Natural killer cell (primary cell): ENCODE results near the gene ODAD3. TPM values are rescaled to one million over a fixed set of nuclear protein-coding genes. Genes with fewer than 3 reads are reported as not detected.

Source experiments
- ATAC-seq, 3 donors: fragments of 150-1000 bp in 2 of 3; fragments of 200-7000 bp in 1 of 3; cut with Tn5 transposase; 1 replicate in 1 of 3; 2 replicates in 2 of 3; pipeline ENCODE4 v1.10.0; 2021; ENCODE audit warnings: mild to moderate bottlenecking in 2 of 3, moderate library complexity in 2 of 3
- DNase-seq, 2 donors: peaks; one replicate each; pipeline versions ENCODE4 v3.0.0 to v3.0.0-alpha.2; 2013 to 2021; ENCODE audit warnings: mixed read lengths in 1 of 2
- H3K27ac ChIP-seq: one replicate; pipeline ENCODE4 v1.5.1; 2013; ENCODE audit warnings: mild to moderate bottlenecking, low read length
- H3K27me3 ChIP-seq: one replicate; pipeline ENCODE4 v1.6.1; 2013; ENCODE audit warnings: low read length; ENCODE audit not compliant: control insufficient read depth, insufficient read depth
- H3K36me3 ChIP-seq: one replicate; pipeline ENCODE4 v1.6.1; 2013; ENCODE audit warnings: low read length; ENCODE audit not compliant: control insufficient read depth, insufficient read depth
- H3K4me1 ChIP-seq: one replicate; pipeline ENCODE4 v1.6.1; 2013; ENCODE audit warnings: low read length; ENCODE audit not compliant: control insufficient read depth, insufficient read depth
- H3K4me3 ChIP-seq: one replicate; pipeline ENCODE4 v1.5.1; 2013; ENCODE audit warnings: low read length
- H3K9me3 ChIP-seq: one replicate; pipeline ENCODE4 v1.6.1; 2013; ENCODE audit warnings: low read length; ENCODE audit not compliant: control insufficient read depth, insufficient read depth
- H3K27ac Mint-ChIP-seq, 2 donors: one replicate each; pipeline ENCODE4 v1.8.0; 2022; ENCODE audit warnings: mild to moderate bottlenecking in 2 of 2, mixed read lengths in 2 of 2, moderate library complexity in 1 of 2
- H3K27me3 Mint-ChIP-seq, 2 donors: one replicate each; pipeline ENCODE4 v1.8.0; 2022; ENCODE audit warnings: low read depth in 2 of 2, mixed read lengths in 2 of 2
- H3K36me3 Mint-ChIP-seq: one replicate; pipeline ENCODE4 v1.8.0; 2022; ENCODE audit warnings: mixed read lengths
- H3K4me1 Mint-ChIP-seq, 2 donors: one replicate each; pipeline ENCODE4 v1.8.0; 2022; ENCODE audit warnings: mixed read lengths in 2 of 2
- H3K4me3 Mint-ChIP-seq: one replicate; pipeline ENCODE4 v1.8.0; 2022; ENCODE audit warnings: mild to moderate bottlenecking, moderate library complexity, mixed read lengths
- H3K9me3 Mint-ChIP-seq, 2 donors: one replicate each; pipeline ENCODE4 v1.8.0; 2022; ENCODE audit warnings: mixed read lengths in 2 of 2
- CTCF ChIP-seq: fragments of 200-600 bp; IDR thresholded peaks from one replicate; pipeline ENCODE4 v1.8.0; 2022; ENCODE audit warnings: antibody characterized with exemption
- WGBS: methylation state at CpG from one replicate; pipeline ENCODE4 v1.1.7; 2013; ENCODE audit warnings: missing lambda C conversion rate; ENCODE audit not compliant: insufficient coverage; 5-methylcytosine and 5-hydroxymethylcytosine counted together
- intact Hi-C: fragments of 100-400 bp; cut with micrococcal nuclease; formaldehyde crosslinking; loops from one replicate; pipeline ENCODE4 v1.14.2; 2022
- total RNA-seq, 4 donors: library from RNA; stranded (reverse); fragments of 120-200 nt in 1 of 4; gene quantifications; one replicate each; pipeline versions ENCODE4 v1.2.3 to v1.2.4, GENCODE V29; 2013 to 2022

ODAD3 gene
- total RNA-seq, 3 donors from 2014 or later (not counting 1 experiment from before 2014, with no cell fraction given) = not detected

GRCh38 chr19:11448410-11448809 lies 13.5 kb upstream of the ODAD3 start:
- Mint-ChIP-seq H3K27ac (no peak overlapping the region), H3K9me3 (no peaks in the 10 kb centered on the region), H3K36me3 (no peaks in the 10 kb centered on the region), H3K4me1 (peaks cover 0 to 5% of the 10 kb centered on the region in 2 donors), H3K27me3 (no peaks in the 10 kb centered on the region), H3K4me3 (no peak overlapping the region)
- Histone ChIP-seq H3K4me3 (no peak overlapping the region), H3K27ac (no peak overlapping the region), H3K9me3 (no peaks in the 10 kb centered on the region), H3K27me3 (no peaks in the 10 kb centered on the region), H3K4me1 (no peaks in the 10 kb centered on the region), H3K36me3 (peaks cover 47% of the 10 kb centered on the region)
- ATAC-seq = no peak
- intact Hi-C loops = loop anchor here (5.0 kb wide), 1 partner anchor 156 kb away; no protein-coding TSS in a partner anchor
- no peak for TF ChIP-seq CTCF
- WGBS = 93% methylated on average over 13 of the region's 13 CpGs
- no peak for DNase-seq

- no peaks in the 10 kb centered on the region for H3K9me3 Mint-ChIP-seq
- intact Hi-C loops = loop anchor here (5.0 kb wide), 1 partner anchor 155 kb away; no protein-coding TSS in a partner anchor
Observed at GRCh38 chr19:11447347-11448262, 12.7 kb upstream of the ODAD3 start.

GRCh38 chr19:11446652-11447301 lies 11.9 kb upstream of the ODAD3 start:
- Mint-ChIP-seq H3K27me3 (no peaks in the 10 kb centered on the region), H3K4me3 (no peak overlapping the region), H3K4me1 (peaks cover 0 to 11% of the 10 kb centered on the region in 2 donors), H3K9me3 (no peaks in the 10 kb centered on the region), H3K27ac (peak overlapping the region in 1 of 2 donors; percentile 60), H3K36me3 (no peaks in the 10 kb centered on the region)
- ATAC-seq (peak; percentile 65 to 81 (median 78)), DNase-seq (peak; percentile 42 to 64)
- peak; percentile 57 for TF ChIP-seq CTCF
- Histone ChIP-seq H3K4me1 (no peaks in the 10 kb centered on the region), H3K27ac (no peak overlapping the region), H3K4me3 (no peak overlapping the region), H3K27me3 (no peaks in the 10 kb centered on the region), H3K36me3 (peaks cover 56% of the 10 kb centered on the region), H3K9me3 (no peaks in the 10 kb centered on the region)
- intact Hi-C loops = loop anchor here (5.0 kb wide), 1 partner anchor 154 kb away; no protein-coding TSS in a partner anchor
- WGBS = 89% methylated on average over 22 of the region's 23 CpGs

More at GRCh38 chr19:11447347-11448262, 12.7 kb upstream of the ODAD3 start:
- TF ChIP-seq CTCF = no peak
- Histone ChIP-seq H3K9me3 (no peaks in the 10 kb centered on the region), H3K27me3 (no peaks in the 10 kb centered on the region), H3K4me1 (no peaks in the 10 kb centered on the region), H3K27ac (no peak overlapping the region), H3K4me3 (no peak overlapping the region), H3K36me3 (peaks cover 49% of the 10 kb centered on the region)
- DNase-seq = no peak
- Mint-ChIP-seq H3K27ac (no peak overlapping the region), H3K4me1 (peaks cover 0 to 5% of the 10 kb centered on the region in 2 donors), H3K27me3 (no peaks in the 10 kb centered on the region), H3K4me3 (no peak overlapping the region), H3K36me3 (no peaks in the 10 kb centered on the region)
- 96% methylated on average over 35 of the region's 35 CpGs for WGBS
- ATAC-seq = no peak
